Stimulated activated naive CD8-positive, alpha-beta T cell treated with anti-CD3 and anti-CD28 coated beads, Interleukin-15, amount 100 ng/mL, for 72 hours (primary cell): ENCODE data around the gene HES4.

Experiments used
- ATAC-seq: fragments of 150-1000 bp; cut with Tn5 transposase; 2 replicates; pipeline ENCODE4 v1.10.0; 2021; ENCODE audit warnings: mild to moderate bottlenecking, moderate library complexity
- DNase-seq, 2 donors: peaks; one replicate each; pipeline ENCODE4 v3.0.0; 2021 to 2022
- H3K27ac Mint-ChIP-seq, 2 donors: one replicate each; pipeline ENCODE4 v1.8.0; 2022; ENCODE audit warnings: mild to moderate bottlenecking in 2 of 2, mixed read lengths in 2 of 2, moderate library complexity in 2 of 2
- H3K27me3 Mint-ChIP-seq: one replicate; pipeline ENCODE4 v1.8.0; 2022; ENCODE audit warnings: mixed read lengths
- H3K4me1 Mint-ChIP-seq: one replicate; pipeline ENCODE4 v1.8.0; 2022; ENCODE audit warnings: mild to moderate bottlenecking, mixed read lengths
- H3K4me3 Mint-ChIP-seq, 2 donors: one replicate each; pipeline ENCODE4 v1.8.0; 2022; ENCODE audit warnings: mild to moderate bottlenecking in 2 of 2, mixed read lengths in 2 of 2, moderate library complexity in 1 of 2
- H3K9me3 Mint-ChIP-seq, 2 donors: one replicate each; pipeline ENCODE4 v1.8.0; 2022; ENCODE audit warnings: mixed read lengths in 2 of 2

The HES4 gene

GRCh38 chr1:951364-951763 is 48.5 kb downstream of the HES4 start:
- Mint-ChIP-seq H3K4me3 (no peak overlapping the region), H3K9me3 (no peaks in the 10 kb centered on the region)
- DNase-seq: no peak

GRCh38 chr1:950881-951280 is 49.0 kb downstream of the HES4 start:
- Mint-ChIP-seq H3K9me3 (no peaks in the 10 kb centered on the region), H3K4me3 (no peak overlapping the region), H3K27me3 (no peaks in the 10 kb centered on the region), H3K4me1 (peaks cover 6% of the 10 kb centered on the region), H3K27ac (no peak overlapping the region)
- DNase-seq (no peak), ATAC-seq (no peak)

More at GRCh38 chr1:951364-951763, 48.5 kb downstream of the HES4 start:
- no peak for ATAC-seq
- no peaks in the 10 kb centered on the region for H3K27me3 Mint-ChIP-seq
- H3K4me1 Mint-ChIP-seq: peaks cover 6% of the 10 kb centered on the region
- H3K27ac Mint-ChIP-seq: no peak overlapping the region

- Mint-ChIP-seq H3K4me3 (no peak overlapping the region), H3K9me3 (no peaks in the 10 kb centered on the region), H3K27me3 (no peaks in the 10 kb centered on the region), H3K27ac (no peak overlapping the region), H3K4me1 (peaks cover 11% of the 10 kb centered on the region)
- DNase-seq (no peak), ATAC-seq (no peak)
Observed at GRCh38 chr1:950268-950667, 49.6 kb downstream of the HES4 start.
